TTC549 (cell line): ENCODE results near the gene GPR135.

Experiments used
- FAIRE-seq: peaks from 2 replicates; lab custom pipeline; 2012; peaks lifted over from hg19 to GRCh38; lab: Jason Lieb, UNC

Gene GPR135

GRCh38 chr14:59422069-59422881 is 42.9 kb downstream of the GPR135 start:
- no peak for FAIRE-seq

- FAIRE-seq, result no peak
Measured at GRCh38 chr14:59419303-59419702, 45.9 kb downstream of the GPR135 start.

- no peak for FAIRE-seq
Measured at GRCh38 chr14:59417311-59417710, 47.9 kb downstream of the GPR135 start.

- FAIRE-seq, result no peak
Measured at GRCh38 chr14:59415836-59416602, 49.2 kb downstream of the GPR135 start.
